K562 (cell line): Measurements from ENCODE around the gene EFNA2. TPM values are rescaled to one million over a fixed set of nuclear protein-coding genes. Genes with fewer than 3 reads are reported as not detected.
A peak's percentile ranks its signal among the peaks of the same experiment; 100 is the strongest.

Experiments
- BCOR ChIP-seq: fragments of 450-650 bp; IDR thresholded peaks from 2 replicates; pipeline ENCODE4 v1.6.1; 2016
- CBX8 ChIP-seq: fragments of 200-600 bp; sonication (generic); IDR thresholded peaks from 2 replicates; pipeline ENCODE4 v1.6.1; 2012; ENCODE audit warnings: borderline replicate concordance, mixed run types, low read depth, mild to moderate bottlenecking, moderate library complexity, mixed read lengths, low read length, control low read depth, inconsistent platforms; ENCODE audit not compliant: poor library complexity, severe bottlenecking; ENCODE audit errors: extremely low read depth
- CCNT2 ChIP-seq: IDR thresholded peaks from 2 replicates; pipeline ENCODE4 v1.6.1; 2011; ENCODE audit warnings: borderline replicate concordance, low read depth, mild to moderate bottlenecking, moderate library complexity, mixed read lengths, low read length; ENCODE audit not compliant: insufficient read length; ENCODE audit errors: extremely low read depth
- CEBPB ChIP-seq: fragments of 450-650 bp; IDR thresholded peaks from 2 replicates; pipeline ENCODE4 v1.6.1; 2016; ENCODE audit warnings: missing genetic modification characterization, missing compliant biosample characterization
- E2F6 ChIP-seq, 2 experiments: IDR thresholded peaks; 2 replicates each; pipeline ENCODE4 v1.6.1; 2011; ENCODE audit warnings: borderline replicate concordance in 1 of 2, control low read depth in 1 of 2, low read depth in 1 of 2, low read length in 1 of 2, mild to moderate bottlenecking in 1 of 2, mixed read lengths in 1 of 2, moderate library complexity in 1 of 2; ENCODE audit not compliant: insufficient read depth in 1 of 2, insufficient read length in 1 of 2, poor library complexity in 1 of 2, severe bottlenecking in 1 of 2; ENCODE audit errors: extremely low read depth in 1 of 2
- EGR1 ChIP-seq: fragments of 450-650 bp; conservative IDR thresholded peaks from 2 replicates; pipeline ENCODE4 v1.6.1; 2017; ENCODE audit warnings: mild to moderate bottlenecking
- RBM15 ChIP-seq: fragments of 200-400 bp; formaldehyde crosslinking; IDR thresholded peaks from 2 replicates; pipeline ENCODE4 v1.6.1; 2018; ENCODE audit warnings: mild to moderate bottlenecking, low read length, moderate library complexity; ENCODE audit not compliant: insufficient read depth
- SREBF1 ChIP-seq: fragments of 150-350 bp; IDR thresholded peaks from 2 replicates; pipeline ENCODE4 v1.6.1; 2014; ENCODE audit warnings: antibody characterized with exemption, low read depth, low read length, borderline replicate concordance
- TEAD1 ChIP-seq, 2 experiments: fragments of 450-650 bp in 1 of 2; sonication (generic) in 1 of 2; formaldehyde crosslinking; IDR thresholded peaks; 2 replicates each; pipeline versions ENCODE4 v1.4.0 to v1.8.0; 2020 to 2022; ENCODE audit warnings: mild to moderate bottlenecking in 2 of 2, missing genetic modification reagents in 1 of 2
- ZNF197 ChIP-seq: fragments of 200-800 bp; sonication (Bioruptor generic); IDR thresholded peaks from 2 replicates; pipeline ENCODE4 v1.6.1; 2016; ENCODE audit warnings: low read depth, missing genetic modification characterization, missing compliant biosample characterization
- ZNF407 ChIP-seq: fragments of 450-650 bp; IDR thresholded peaks from 2 replicates; pipeline ENCODE4 v1.6.1; 2016; ENCODE audit warnings: low read depth
- ZNF431 ChIP-seq: sonication (generic); formaldehyde crosslinking; IDR thresholded peaks from 2 replicates; pipeline ENCODE4 v1.8.0; 2022; ENCODE audit warnings: mild to moderate bottlenecking, missing genetic modification reagents
- ZNF444 ChIP-seq: fragments of 250-450 bp; sonication (Bioruptor Pico); IDR thresholded peaks from 2 replicates; pipeline ENCODE4 v1.4.0; 2020; ENCODE audit warnings: mild to moderate bottlenecking, moderate library complexity
- polyA plus RNA-seq, 8 experiments: library from polyadenylated mRNA; depleted of rRNA in 4 of 8; stranded (reverse) in 5 of 8; unstranded in 3 of 8; fragments of >200 nt; fragmentation: Nextera tagmentation in 2 of 8; fragmentation: Illumina TruSeq in 1 of 8; extraction: Ambion mirVana in 2 of 8; extraction: Trizol in 1 of 8; gene quantifications; 2 replicates each; pipeline versions ENCODE4 v1.2.1 to v1.2.3, GENCODE V29; 2011 to 2014; ENCODE audit warnings: inconsistent platforms in 1 of 8, missing spikeins in 1 of 8
- total RNA-seq, 7 experiments: library from RNA; depleted of rRNA in 6 of 7; stranded (reverse); fragments of >200 nt in 6 of 7; fragmentation: Illumina TruSeq in 2 of 7; extraction: Trizol in 2 of 7; gene quantifications; 2 replicates each; pipeline versions ENCODE4 v1.2.1 to v1.2.3, GENCODE V29; 2011 to 2021; ENCODE audit warnings: low replicate concordance in 1 of 7
- TF ChIP-seq, protein P1 (sequence below), 3 experiments: fragments of 200-800 bp in 1 of 3; sonication (Bioruptor generic) in 1 of 3; sonication (generic) in 1 of 3; formaldehyde crosslinking in 1 of 3; IDR thresholded peaks; 2 replicates each; pipeline versions ENCODE4 v1.6.1 to v1.8.0; 2016 to 2022; ENCODE audit warnings: mild to moderate bottlenecking in 2 of 3, missing compliant biosample characterization in 2 of 3, missing genetic modification characterization in 2 of 3, missing genetic modification reagents in 1 of 3

EFNA2 gene
- total and polyA plus RNA-seq, 9 of the 15 experiments (the other 6 are each of a cell fraction or from before 2014, with no cell fraction given), result 0.11 to 0.44 (median 0.15) TPM; not detected in 6

GRCh38 chr19:1241417-1242095 is 44.1 kb upstream of the EFNA2 start, which contains the start of gene ATP5F1D (continued):
- TF ChIP-seq ZNF407 (no peak), ZNF444 (CRISPR knock-in tag) (no peak), BCOR (no peak), CBX8 (no peak), EGR1 (peak; percentile 69; the same call in 1 of the 2 replicates), CCNT2 (peak; percentile 87), CEBPB (tag) (no peak), ZNF197 (peak; percentile 87; the same call in 1 of the 2 replicates), E2F6 (IDR thresholded peaks at IDR 0.05; ENCODE audit: borderline replicate concordance in 1 of 2, extremely low read depth in 1 of 2, insufficient read depth in 1 of 2, insufficient read length in 1 of 2, low read depth in 1 of 2, low read length in 1 of 2, poor library complexity in 1 of 2, severe bottlenecking in 1 of 2) (peak; percentile 36 to 73), SREBF1 (peak; percentile 88; the same call in 1 of the 2 replicates), RBM15 (no peak), TEAD1 (CRISPR knock-in tag; IDR thresholded peaks at IDR 0.05) (peak; percentile 15 to 38; a peak in 1 of 4 replicates), ZNF431 (CRISPR knock-in tag) (0 out of 2 replicates have a peak, but pooled peaks have one; percentile 27)
- TF ChIP-seq, protein P1, sequence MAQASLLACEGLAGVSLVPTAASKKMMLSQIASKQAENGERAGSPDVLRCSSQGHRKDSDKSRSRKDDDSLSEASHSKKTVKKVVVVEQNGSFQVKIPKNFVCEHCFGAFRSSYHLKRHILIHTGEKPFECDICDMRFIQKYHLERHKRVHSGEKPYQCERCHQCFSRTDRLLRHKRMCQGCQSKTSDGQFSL (CRISPR knock-in tag; IDR thresholded peaks at IDR 0.05), result 0 out of 2 replicates have a peak, but pooled peaks have one; percentile 11
- TF ChIP-seq, protein P1 (tag; IDR thresholded peaks at IDR 0.05), result no peak
